ENCODE data around the gene VDAC2.

DNA sequence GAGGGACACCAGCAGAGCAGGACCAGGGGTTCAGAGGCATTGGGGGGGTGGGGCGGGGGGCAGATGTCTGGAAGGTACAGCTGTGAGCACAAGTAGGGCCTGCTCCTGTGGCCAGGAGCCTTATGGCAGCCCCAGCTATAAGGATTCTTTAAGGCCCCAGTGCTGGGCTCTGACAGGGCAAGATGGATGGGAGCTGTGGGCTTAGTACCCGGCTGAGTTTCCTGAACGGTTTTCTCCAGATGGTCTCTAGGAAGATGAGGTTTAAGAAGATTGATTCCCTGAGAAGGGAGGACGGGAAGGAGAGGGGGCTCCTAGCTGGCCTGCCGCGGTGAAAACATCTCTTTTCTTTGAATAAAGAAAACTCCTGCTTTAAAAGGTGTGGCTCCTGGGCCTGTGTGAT is 55.3 kb downstream of the VDAC2 start:
- no peak for TF ChIP-seq POLR2A (IDR thresholded peaks at IDR 0.05)
- TF ChIP-seq, protein P1, sequence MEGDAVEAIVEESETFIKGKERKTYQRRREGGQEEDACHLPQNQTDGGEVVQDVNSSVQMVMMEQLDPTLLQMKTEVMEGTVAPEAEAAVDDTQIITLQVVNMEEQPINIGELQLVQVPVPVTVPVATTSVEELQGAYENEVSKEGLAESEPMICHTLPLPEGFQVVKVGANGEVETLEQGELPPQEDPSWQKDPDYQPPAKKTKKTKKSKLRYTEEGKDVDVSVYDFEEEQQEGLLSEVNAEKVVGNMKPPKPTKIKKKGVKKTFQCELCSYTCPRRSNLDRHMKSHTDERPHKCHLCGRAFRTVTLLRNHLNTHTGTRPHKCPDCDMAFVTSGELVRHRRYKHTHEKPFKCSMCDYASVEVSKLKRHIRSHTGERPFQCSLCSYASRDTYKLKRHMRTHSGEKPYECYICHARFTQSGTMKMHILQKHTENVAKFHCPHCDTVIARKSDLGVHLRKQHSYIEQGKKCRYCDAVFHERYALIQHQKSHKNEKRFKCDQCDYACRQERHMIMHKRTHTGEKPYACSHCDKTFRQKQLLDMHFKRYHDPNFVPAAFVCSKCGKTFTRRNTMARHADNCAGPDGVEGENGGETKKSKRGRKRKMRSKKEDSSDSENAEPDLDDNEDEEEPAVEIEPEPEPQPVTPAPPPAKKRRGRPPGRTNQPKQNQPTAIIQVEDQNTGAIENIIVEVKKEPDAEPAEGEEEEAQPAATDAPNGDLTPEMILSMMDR (IDR thresholded peaks at IDR 0.05) = no peak

All from Peyer's patch (tissue), 4 donors.